Panc1 (cell line): ENCODE data around the gene ZFP36L1. TPM values are rescaled to one million over a fixed set of nuclear protein-coding genes. Genes with fewer than 3 reads are reported as not detected.

Experiments used
- ATAC-seq: fragments of 200-7000 bp; cut with Tn5 transposase; 2 replicates; pipeline ENCODE4 v1.9.1; 2020; ENCODE audit warnings: mild to moderate bottlenecking, moderate library complexity
- BruUV-seq: library from RNA; stranded (reverse); fragments of 400-500 nt; replicated peaks from 2 replicates; lab custom pipeline; 2021; lab: Mats Ljungman, UMichigan
- CTCF ChIA-PET: fragments of 300-600 bp; sonication (Branson Sonifier 250); formaldehyde crosslinking; loops from one replicate; lab custom pipeline; 2022; ENCODE audit warnings: antibody characterized with exemption; lab: Charles Lee
- POLR2A ChIA-PET: fragments of 300-600 bp; sonication (Branson Sonifier 250); formaldehyde crosslinking; loops from one replicate; lab custom pipeline; 2022; ENCODE audit warnings: antibody characterized with exemption; lab: Charles Lee
- DNase-seq: peaks from one replicate; pipeline ENCODE4 v3.0.0-alpha.2; 2010; ENCODE audit warnings: low read depth, low spot score
- H3K27ac ChIP-seq: 2 replicates; pipeline ENCODE4 v1.5.1; 2011; ENCODE audit warnings: mild to moderate bottlenecking, low read length, inconsistent platforms
- H3K27me3 ChIP-seq: fragments of 200-500 bp; sonication (Bioruptor generic); 2 replicates; pipeline ENCODE4 v1.6.0; 2014; ENCODE audit warnings: low read length, inconsistent platforms; ENCODE audit not compliant: control insufficient read depth, insufficient read depth
- H3K36me3 ChIP-seq: fragments of 200-500 bp; sonication (Bioruptor generic); 2 replicates; pipeline ENCODE4 v1.5.1; 2014; ENCODE audit warnings: inconsistent platforms, mild to moderate bottlenecking, low read length, moderate library complexity; ENCODE audit not compliant: control insufficient read depth, insufficient read depth
- H3K4me1 ChIP-seq: 2 replicates; pipeline ENCODE4 v1.5.1; 2011; ENCODE audit warnings: inconsistent platforms, mild to moderate bottlenecking, low read length, moderate library complexity; ENCODE audit not compliant: control insufficient read depth, insufficient read depth
- H3K4me3 ChIP-seq, 2 experiments: 2 replicates each; pipeline ENCODE4 v1.5.1; 2011 to 2012; ENCODE audit warnings: low read depth in 2 of 2, low read length in 2 of 2, mild to moderate bottlenecking in 2 of 2, inconsistent platforms in 1 of 2, moderate library complexity in 1 of 2
- H3K9me3 ChIP-seq: fragments of 200-500 bp; sonication (Bioruptor generic); 2 replicates; pipeline ENCODE4 v1.5.1; 2014; ENCODE audit warnings: low read depth, mild to moderate bottlenecking, inconsistent platforms, low read length, moderate library complexity; ENCODE audit not compliant: control insufficient read depth, insufficient read depth
- POLR2AphosphoS5 ChIP-seq: IDR thresholded peaks from 2 replicates; pipeline ENCODE4 v1.6.1; 2012; ENCODE audit warnings: mild to moderate bottlenecking, low read depth, low read length, moderate library complexity
- SIN3A ChIP-seq: IDR thresholded peaks from 2 replicates; pipeline ENCODE4 v1.6.1; 2012; ENCODE audit warnings: low read depth, mild to moderate bottlenecking, low read length, moderate library complexity, borderline replicate concordance; ENCODE audit not compliant: insufficient read depth
- TCF7L2 ChIP-seq: IDR thresholded peaks from 2 replicates; pipeline ENCODE4 v1.6.1; 2011; ENCODE audit warnings: mild to moderate bottlenecking, low read depth, low read length, inconsistent platforms
- in situ Hi-C: cut with HindIII; loops from 2 replicates; pipeline ENCODE4 v1.10.0; 2016; ENCODE audit warnings: low sequenced_read_pairs, low pct_unique_long_range_greater_than_20kb
- intact Hi-C: fragments of 100-400 bp; cut with micrococcal nuclease; formaldehyde crosslinking; loops from one replicate; pipeline ENCODE4 v1.10.0; 2022; ENCODE audit not compliant: unreplicated experiment
- total RNA-seq: library from RNA; stranded (reverse); gene quantifications from one replicate; pipeline ENCODE4 v1.2.1, GENCODE V29; 2021; ENCODE audit not compliant: unreplicated experiment
- TF ChIP-seq, protein P1 (sequence below): fragments of 450-650 bp; IDR thresholded peaks from 2 replicates; pipeline ENCODE4 v1.5.1; 2017; ENCODE audit warnings: mild to moderate bottlenecking
- TF ChIP-seq, protein P2 (sequence below), 2 experiments: IDR thresholded peaks; 2 replicates each; pipeline ENCODE4 v1.6.1; 2011 to 2012; ENCODE audit warnings: low read depth in 2 of 2, control low read depth in 1 of 2, low read length in 1 of 2, mild to moderate bottlenecking in 1 of 2, moderate library complexity in 1 of 2; ENCODE audit not compliant: insufficient read depth in 1 of 2

Gene ZFP36L1
- total RNA-seq, 1 experiment from 2014 or later: 84.9 TPM

DNA sequence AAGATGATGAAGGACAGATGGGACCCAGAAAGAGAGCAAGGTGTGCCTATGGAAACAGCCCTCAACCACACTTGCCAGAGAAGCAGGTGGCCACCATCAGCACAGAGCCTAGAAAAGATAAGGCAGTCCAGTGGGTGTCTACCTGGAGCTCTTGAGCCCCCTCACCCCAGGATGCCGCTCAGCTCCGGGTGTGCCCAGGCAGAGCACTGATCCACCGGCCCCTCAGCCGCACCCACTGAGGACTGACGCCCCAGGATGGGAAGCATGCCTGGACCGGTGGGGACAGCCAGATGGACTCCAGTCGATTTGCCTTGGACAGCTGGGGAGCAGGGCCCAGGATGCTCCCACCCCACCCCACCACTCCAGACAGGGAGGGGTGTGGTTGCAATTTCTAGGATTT lies 15.1 kb upstream of the ZFP36L1 start:
- CTCF ChIA-PET: no interaction called here
- BruUV-seq: no TSS peak
- POLR2A ChIA-PET: no interaction called here

DNA sequence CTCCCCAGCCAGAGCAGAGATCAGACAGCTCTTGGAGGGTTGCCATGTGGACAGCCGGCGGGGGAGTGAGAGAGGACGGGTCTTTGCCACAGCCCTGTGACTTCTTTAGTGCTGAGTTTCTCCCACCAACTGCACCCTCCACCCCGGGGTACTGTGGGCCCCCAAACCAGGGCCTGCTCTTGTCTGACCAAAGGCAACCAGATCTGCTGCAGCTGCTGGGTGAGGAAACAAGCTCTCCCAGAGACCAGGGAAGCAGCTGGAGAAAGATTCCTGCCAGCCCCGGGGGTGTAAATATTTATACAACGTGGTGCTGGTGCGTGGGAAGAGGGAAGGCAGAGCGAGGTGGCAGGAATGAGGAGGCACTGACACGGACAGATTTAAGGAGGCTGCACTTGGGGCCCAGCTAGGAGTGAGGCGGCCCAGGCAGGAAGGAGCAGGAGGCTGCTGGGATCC lies 14.3 kb upstream of the ZFP36L1 start:
- BruUV-seq: no TSS peak
- intact Hi-C loops: no loop called here

More for the DNA sequence above, 15.1 kb upstream of the ZFP36L1 start:
- DNase-seq: no peak
- intact Hi-C loops: no loop called here
- Histone ChIP-seq H3K27me3 (no peaks in the 10 kb centered on the region), H3K9me3 (no peaks in the 10 kb centered on the region), H3K4me1 (peaks cover 7% of the 10 kb centered on the region; the same call in 1 of the 2 replicates), H3K27ac (no peak overlapping the region), H3K36me3 (no peaks in the 10 kb centered on the region), H3K4me3 (no peak overlapping the region)
- in situ Hi-C loops: no loop called here
- no peak for ATAC-seq
- TF ChIP-seq, protein P1, sequence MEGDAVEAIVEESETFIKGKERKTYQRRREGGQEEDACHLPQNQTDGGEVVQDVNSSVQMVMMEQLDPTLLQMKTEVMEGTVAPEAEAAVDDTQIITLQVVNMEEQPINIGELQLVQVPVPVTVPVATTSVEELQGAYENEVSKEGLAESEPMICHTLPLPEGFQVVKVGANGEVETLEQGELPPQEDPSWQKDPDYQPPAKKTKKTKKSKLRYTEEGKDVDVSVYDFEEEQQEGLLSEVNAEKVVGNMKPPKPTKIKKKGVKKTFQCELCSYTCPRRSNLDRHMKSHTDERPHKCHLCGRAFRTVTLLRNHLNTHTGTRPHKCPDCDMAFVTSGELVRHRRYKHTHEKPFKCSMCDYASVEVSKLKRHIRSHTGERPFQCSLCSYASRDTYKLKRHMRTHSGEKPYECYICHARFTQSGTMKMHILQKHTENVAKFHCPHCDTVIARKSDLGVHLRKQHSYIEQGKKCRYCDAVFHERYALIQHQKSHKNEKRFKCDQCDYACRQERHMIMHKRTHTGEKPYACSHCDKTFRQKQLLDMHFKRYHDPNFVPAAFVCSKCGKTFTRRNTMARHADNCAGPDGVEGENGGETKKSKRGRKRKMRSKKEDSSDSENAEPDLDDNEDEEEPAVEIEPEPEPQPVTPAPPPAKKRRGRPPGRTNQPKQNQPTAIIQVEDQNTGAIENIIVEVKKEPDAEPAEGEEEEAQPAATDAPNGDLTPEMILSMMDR: no peak
- TF ChIP-seq TCF7L2: no peak
- TF ChIP-seq, protein P2, sequence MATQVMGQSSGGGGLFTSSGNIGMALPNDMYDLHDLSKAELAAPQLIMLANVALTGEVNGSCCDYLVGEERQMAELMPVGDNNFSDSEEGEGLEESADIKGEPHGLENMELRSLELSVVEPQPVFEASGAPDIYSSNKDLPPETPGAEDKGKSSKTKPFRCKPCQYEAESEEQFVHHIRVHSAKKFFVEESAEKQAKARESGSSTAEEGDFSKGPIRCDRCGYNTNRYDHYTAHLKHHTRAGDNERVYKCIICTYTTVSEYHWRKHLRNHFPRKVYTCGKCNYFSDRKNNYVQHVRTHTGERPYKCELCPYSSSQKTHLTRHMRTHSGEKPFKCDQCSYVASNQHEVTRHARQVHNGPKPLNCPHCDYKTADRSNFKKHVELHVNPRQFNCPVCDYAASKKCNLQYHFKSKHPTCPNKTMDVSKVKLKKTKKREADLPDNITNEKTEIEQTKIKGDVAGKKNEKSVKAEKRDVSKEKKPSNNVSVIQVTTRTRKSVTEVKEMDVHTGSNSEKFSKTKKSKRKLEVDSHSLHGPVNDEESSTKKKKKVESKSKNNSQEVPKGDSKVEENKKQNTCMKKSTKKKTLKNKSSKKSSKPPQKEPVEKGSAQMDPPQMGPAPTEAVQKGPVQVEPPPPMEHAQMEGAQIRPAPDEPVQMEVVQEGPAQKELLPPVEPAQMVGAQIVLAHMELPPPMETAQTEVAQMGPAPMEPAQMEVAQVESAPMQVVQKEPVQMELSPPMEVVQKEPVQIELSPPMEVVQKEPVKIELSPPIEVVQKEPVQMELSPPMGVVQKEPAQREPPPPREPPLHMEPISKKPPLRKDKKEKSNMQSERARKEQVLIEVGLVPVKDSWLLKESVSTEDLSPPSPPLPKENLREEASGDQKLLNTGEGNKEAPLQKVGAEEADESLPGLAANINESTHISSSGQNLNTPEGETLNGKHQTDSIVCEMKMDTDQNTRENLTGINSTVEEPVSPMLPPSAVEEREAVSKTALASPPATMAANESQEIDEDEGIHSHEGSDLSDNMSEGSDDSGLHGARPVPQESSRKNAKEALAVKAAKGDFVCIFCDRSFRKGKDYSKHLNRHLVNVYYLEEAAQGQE (IDR thresholded peaks at IDR 0.05; ENCODE audit: insufficient read depth in 1 of 2, low read depth in 2 of 2, low read length in 1 of 2): no peak
- TF ChIP-seq SIN3A: no peak

More for the DNA sequence above, 14.3 kb upstream of the ZFP36L1 start:
- Histone ChIP-seq H3K36me3 (no peaks in the 10 kb centered on the region), H3K4me3 (no peak overlapping the region), H3K9me3 (no peaks in the 10 kb centered on the region), H3K27me3 (no peaks in the 10 kb centered on the region), H3K27ac (peak overlapping the region; percentile 23; the same call in 1 of the 2 replicates), H3K4me1 (peaks cover 7% of the 10 kb centered on the region; the same call in 1 of the 2 replicates)
- TF ChIP-seq POLR2AphosphoS5 (no peak), SIN3A (no peak), TCF7L2 (no peak)
- TF ChIP-seq, protein P1: no peak
- TF ChIP-seq, protein P2 (IDR thresholded peaks at IDR 0.05; ENCODE audit: insufficient read depth in 1 of 2, low read depth in 2 of 2, low read length in 1 of 2): no peak
- ATAC-seq (peak; percentile 60), DNase-seq (no peak)
- in situ Hi-C loops: no loop called here
- ChIA-PET CTCF (no interaction called here), POLR2A (no interaction called here)
